GM12878 (cell line): Measurements from ENCODE around the gene SLC25A13. TPM values are rescaled to one million over a fixed set of nuclear protein-coding genes. Genes with fewer than 3 reads are reported as not detected.

Experiments
- ATAC-seq: fragments of 200-7000 bp; cut with Tn5 transposase; 3 replicates; pipeline ENCODE4 v1.9.1; 2020; ENCODE audit warnings: mild to moderate bottlenecking, moderate library complexity
- BruUV-seq: library from RNA; stranded (reverse); fragments of 400-500 nt; replicated peaks from 2 replicates; lab custom pipeline; 2021; lab: Mats Ljungman, UMichigan
- CTCF ChIA-PET: fragments of 300-600 bp; sonication (Branson Sonifier 250); formaldehyde crosslinking; extraction: SDS; loops from one replicate; lab custom pipeline; 2021; ENCODE audit warnings: inconsistent platforms; lab: Yijun Ruan, JAX
- POLR2A ChIA-PET: fragments of 350-600 bp; formaldehyde crosslinking; extraction: SDS; loops from one replicate; lab custom pipeline; 2021; ENCODE audit warnings: inconsistent platforms; lab: Charles Lee
- RAD21 ChIA-PET: fragments of 300-600 bp; sonication (Branson Sonifier 250); formaldehyde crosslinking; loops from one replicate; lab custom pipeline; 2023; ENCODE audit warnings: antibody characterized with exemption; ENCODE audit not compliant: unreplicated experiment; lab: Charles Lee
- SMC1A ChIA-PET: fragments of 300-600 bp; sonication (Branson Sonifier 250); formaldehyde crosslinking; loops from one replicate; lab custom pipeline; 2023; ENCODE audit not compliant: unreplicated experiment, uncharacterized antibody; lab: Charles Lee
- DNase-seq: peaks from one replicate; pipeline ENCODE4 v3.0.0-alpha.2; 2011; ENCODE audit warnings: low read depth, low spot score
- FAIRE-seq: peaks from 3 replicates; lab custom pipeline; 2011; peaks lifted over from hg19 to GRCh38; lab: Jason Lieb, UNC
- H2AFZ ChIP-seq: 2 replicates; pipeline ENCODE4 v1.6.0; 2011; ENCODE audit warnings: low read depth, low read length, control low read depth; ENCODE audit not compliant: control insufficient read depth
- H3K27ac ChIP-seq: 2 replicates; pipeline ENCODE4 v1.5.1; 2011; ENCODE audit warnings: control low read depth; ENCODE audit not compliant: control insufficient read depth, insufficient read depth
- H3K27me3 ChIP-seq, 2 experiments: replicated peaks in 1 of 2; 2 replicates each; pipeline versions ENCODE4 v1.6.0 to v1.6.1; 2011; ENCODE audit warnings: low read length in 1 of 2; ENCODE audit not compliant: control insufficient read depth in 2 of 2, insufficient read depth in 2 of 2
- H3K36me3 ChIP-seq, 2 experiments: 2 replicates each; pipeline ENCODE4 v1.5.1; 2011; ENCODE audit warnings: low read length in 1 of 2; ENCODE audit not compliant: control insufficient read depth in 2 of 2, insufficient read depth in 2 of 2
- H3K4me1 ChIP-seq: 2 replicates; pipeline ENCODE4 v1.6.1; 2011; ENCODE audit warnings: mild to moderate bottlenecking, low read length, moderate library complexity, mixed read lengths; ENCODE audit not compliant: control insufficient read depth, insufficient read depth
- H3K4me2 ChIP-seq: 2 replicates; pipeline ENCODE4 v1.6.0; 2011; ENCODE audit warnings: control low read depth; ENCODE audit not compliant: control insufficient read depth, insufficient read depth
- H3K4me3 ChIP-seq: fragments of 200-600 bp; sonication (generic); 2 replicates; pipeline ENCODE4 v1.5.1; 2016
- H3K79me2 ChIP-seq: 2 replicates; pipeline ENCODE4 v1.6.0; 2011; ENCODE audit warnings: low read length; ENCODE audit not compliant: control insufficient read depth, insufficient read depth
- H3K9ac ChIP-seq: 2 replicates; pipeline ENCODE4 v1.8.0; 2011; ENCODE audit warnings: low read length, control low read depth, mixed read lengths; ENCODE audit not compliant: control insufficient read depth, insufficient read depth
- H3K9me3 ChIP-seq: replicated peaks from 3 replicates; pipeline ENCODE4 v1.5.1; 2011; ENCODE audit warnings: mild to moderate bottlenecking, low read length; ENCODE audit not compliant: control insufficient read depth, insufficient read depth
- H4K20me1 ChIP-seq: 2 replicates; pipeline ENCODE4 v1.6.0; 2011; ENCODE audit not compliant: control insufficient read depth, insufficient read depth
- ASH2L ChIP-seq: fragments of 300-600, 200-600 bp; sonication (generic); IDR thresholded peaks from 2 replicates; pipeline ENCODE4 v1.6.1; 2017; ENCODE audit warnings: low read depth, mild to moderate bottlenecking, borderline replicate concordance
- IRF5 ChIP-seq: fragments of 450-650 bp; IDR thresholded peaks from 2 replicates; pipeline ENCODE4 v1.6.1; 2017; ENCODE audit warnings: borderline replicate concordance
- MYC ChIP-seq: IDR thresholded peaks from 2 replicates; pipeline ENCODE4 v1.6.1; 2011; ENCODE audit warnings: mild to moderate bottlenecking, low read length, moderate library complexity, inconsistent platforms; ENCODE audit not compliant: insufficient read depth, insufficient replicate concordance, insufficient read length, severe bottlenecking
- NR2C1 ChIP-seq: fragments of 450-650 bp; IDR thresholded peaks from 2 replicates; pipeline ENCODE4 v1.6.1; 2017; ENCODE audit warnings: antibody characterized with exemption, mild to moderate bottlenecking, moderate library complexity
- whole genome bisulfite sequencing: methylation state at CpG from one replicate; pipeline ENCODE4 v1.1.6; 2016; ENCODE audit warnings: low lambda C conversion rate; ENCODE audit not compliant: insufficient replicate concordance, insufficient coverage; ENCODE audit errors: missing lambda C conversion rate; 5-methylcytosine and 5-hydroxymethylcytosine counted together
- in situ Hi-C: fragments of 300-500 bp; cut with MboI; formaldehyde crosslinking; loops from 9 replicates; pipeline ENCODE4 v1.14.3; 2018; ENCODE audit warnings: mixed read lengths
- intact Hi-C: fragments of 100-400 bp; cut with micrococcal nuclease; formaldehyde crosslinking; loops from one replicate; pipeline ENCODE4 v1.14.2; 2022; ENCODE audit not compliant: unreplicated experiment
- polyA plus RNA-seq, 11 experiments: library from polyadenylated mRNA; depleted of rRNA in 4 of 11; unstranded in 6 of 11; stranded (reverse) in 5 of 11; fragments of >200 nt; fragmentation: Nextera tagmentation in 4 of 11; fragmentation: Illumina TruSeq in 1 of 11; extraction: Ambion mirVana in 4 of 11; extraction: Trizol in 1 of 11; gene quantifications; 1 replicate in 1 of 11; 2 replicates in 10 of 11; pipeline versions ENCODE4 v1.2.1 to v1.2.3, GENCODE V29; 2011 to 2016; ENCODE audit warnings: inconsistent platforms in 2 of 11, missing spikeins in 2 of 11, low read depth in 1 of 11
- total RNA-seq, 4 experiments: library from RNA; depleted of rRNA in 3 of 4; stranded (reverse); fragments of >200 nt in 3 of 4; fragmentation: Illumina TruSeq in 1 of 4; extraction: Trizol in 1 of 4; gene quantifications; 2 replicates each; pipeline versions ENCODE4 v1.2.1 to v1.2.3, GENCODE V29; 2013 to 2021
- TF ChIP-seq, protein P1 (sequence below): fragments of 450-650 bp; IDR thresholded peaks from 2 replicates; pipeline ENCODE4 v1.6.1; 2017; ENCODE audit warnings: mild to moderate bottlenecking, moderate library complexity
- TF ChIP-seq, protein P2 (sequence below): IDR thresholded peaks from 2 replicates; pipeline ENCODE4 v1.6.1; 2012; ENCODE audit warnings: low read length, inconsistent platforms

The SLC25A13 gene
- total and polyA plus RNA-seq, 10 of the 15 experiments (the other 5 are each of a cell fraction or from before 2014, with no cell fraction given) = 7.0 to 24.7 (median 18.6) TPM

- Histone ChIP-seq H3K27me3 (no peaks in the 10 kb centered on the region), H3K36me3 (no peaks in the 10 kb centered on the region; a peak in 1 of 4 replicates), H2AFZ (no peak overlapping the region), H3K4me1 (no peaks in the 10 kb centered on the region), H3K9ac (no peak overlapping the region), H3K4me2 (no peak overlapping the region), H3K27ac (no peak overlapping the region), H3K4me3 (no peak overlapping the region), H3K9me3 (no peaks in the 10 kb centered on the region), H3K79me2 (no peaks in the 10 kb centered on the region), H4K20me1 (no peaks in the 10 kb centered on the region)
- intact Hi-C loops = no loop called here
- ATAC-seq = no peak
- ChIA-PET CTCF (no interaction called here), RAD21 (no interaction called here), SMC1A (no interaction called here), POLR2A (no interaction called here)
- DNase-seq = no peak
- no peak for FAIRE-seq
- BruUV-seq = no TSS peak
- TF ChIP-seq MYC (no peak), ASH2L (no peak), NR2C1 (no peak), IRF5 (no peak)
- TF ChIP-seq, protein P1, sequence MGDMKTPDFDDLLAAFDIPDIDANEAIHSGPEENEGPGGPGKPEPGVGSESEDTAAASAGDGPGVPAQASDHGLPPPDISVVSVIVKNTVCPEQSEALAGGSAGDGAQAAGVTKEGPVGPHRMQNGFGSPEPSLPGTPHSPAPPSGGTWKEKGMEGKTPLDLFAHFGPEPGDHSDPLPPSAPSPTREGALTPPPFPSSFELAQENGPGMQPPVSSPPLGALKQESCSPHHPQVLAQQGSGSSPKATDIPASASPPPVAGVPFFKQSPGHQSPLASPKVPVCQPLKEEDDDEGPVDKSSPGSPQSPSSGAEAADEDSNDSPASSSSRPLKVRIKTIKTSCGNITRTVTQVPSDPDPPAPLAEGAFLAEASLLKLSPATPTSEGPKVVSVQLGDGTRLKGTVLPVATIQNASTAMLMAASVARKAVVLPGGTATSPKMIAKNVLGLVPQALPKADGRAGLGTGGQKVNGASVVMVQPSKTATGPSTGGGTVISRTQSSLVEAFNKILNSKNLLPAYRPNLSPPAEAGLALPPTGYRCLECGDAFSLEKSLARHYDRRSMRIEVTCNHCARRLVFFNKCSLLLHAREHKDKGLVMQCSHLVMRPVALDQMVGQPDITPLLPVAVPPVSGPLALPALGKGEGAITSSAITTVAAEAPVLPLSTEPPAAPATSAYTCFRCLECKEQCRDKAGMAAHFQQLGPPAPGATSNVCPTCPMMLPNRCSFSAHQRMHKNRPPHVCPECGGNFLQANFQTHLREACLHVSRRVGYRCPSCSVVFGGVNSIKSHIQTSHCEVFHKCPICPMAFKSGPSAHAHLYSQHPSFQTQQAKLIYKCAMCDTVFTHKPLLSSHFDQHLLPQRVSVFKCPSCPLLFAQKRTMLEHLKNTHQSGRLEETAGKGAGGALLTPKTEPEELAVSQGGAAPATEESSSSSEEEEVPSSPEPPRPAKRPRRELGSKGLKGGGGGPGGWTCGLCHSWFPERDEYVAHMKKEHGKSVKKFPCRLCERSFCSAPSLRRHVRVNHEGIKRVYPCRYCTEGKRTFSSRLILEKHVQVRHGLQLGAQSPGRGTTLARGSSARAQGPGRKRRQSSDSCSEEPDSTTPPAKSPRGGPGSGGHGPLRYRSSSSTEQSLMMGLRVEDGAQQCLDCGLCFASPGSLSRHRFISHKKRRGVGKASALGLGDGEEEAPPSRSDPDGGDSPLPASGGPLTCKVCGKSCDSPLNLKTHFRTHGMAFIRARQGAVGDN = no peak
- TF ChIP-seq, protein P2, sequence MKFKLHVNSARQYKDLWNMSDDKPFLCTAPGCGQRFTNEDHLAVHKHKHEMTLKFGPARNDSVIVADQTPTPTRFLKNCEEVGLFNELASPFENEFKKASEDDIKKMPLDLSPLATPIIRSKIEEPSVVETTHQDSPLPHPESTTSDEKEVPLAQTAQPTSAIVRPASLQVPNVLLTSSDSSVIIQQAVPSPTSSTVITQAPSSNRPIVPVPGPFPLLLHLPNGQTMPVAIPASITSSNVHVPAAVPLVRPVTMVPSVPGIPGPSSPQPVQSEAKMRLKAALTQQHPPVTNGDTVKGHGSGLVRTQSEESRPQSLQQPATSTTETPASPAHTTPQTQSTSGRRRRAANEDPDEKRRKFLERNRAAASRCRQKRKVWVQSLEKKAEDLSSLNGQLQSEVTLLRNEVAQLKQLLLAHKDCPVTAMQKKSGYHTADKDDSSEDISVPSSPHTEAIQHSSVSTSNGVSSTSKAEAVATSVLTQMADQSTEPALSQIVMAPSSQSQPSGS = no peak
- 97% methylated on average over 5 of the region's 5 CpGs for WGBS
- in situ Hi-C loops = no loop called here
These were observed 185.2 kb downstream of the SLC25A13 start for GRCh38 chr7:96136600-96137239.
